Activated CD4-positive, alpha-beta T cell treated with anti-CD3 and anti-CD28 coated beads, Interleukin-2, amount 50 U/mL, for 4 hours (primary cell): ENCODE results near the gene CGB8.
A peak's percentile ranks its signal among the peaks of the same experiment; 100 is the strongest.

Experiments used
- DNase-seq, 2 experiments: peaks; one replicate each; pipeline ENCODE4 v3.0.0-alpha.2; 2020

CGB8 gene

GRCh38 chr19:49004133-49004532 lies 44.8 kb downstream of the CGB8 start:
- DNase-seq, result no peak

GRCh38 chr19:48999481-49000325 lies 49.2 kb downstream of the CGB8 start:
- DNase-seq, result peak; percentile 62 to 65

DNA sequence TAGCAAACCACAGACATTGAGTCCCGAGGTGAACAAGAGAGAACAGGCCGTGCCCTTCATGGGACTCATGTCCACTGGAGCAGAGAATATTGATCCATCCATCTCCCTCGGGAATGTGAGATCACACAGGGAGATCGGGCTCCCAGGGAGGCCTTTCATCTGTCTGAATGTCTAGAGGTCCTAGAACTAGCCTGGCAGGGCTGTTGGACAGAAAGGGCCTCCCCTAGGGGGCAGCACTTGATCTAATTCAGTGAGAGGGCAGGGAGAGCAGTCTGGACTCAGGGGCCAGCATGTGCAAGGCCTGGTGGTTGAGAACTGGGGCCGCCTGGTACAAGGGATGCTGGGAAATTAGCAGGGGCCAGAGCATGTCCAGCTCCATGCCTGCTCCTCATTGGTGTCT lies 50.9 kb downstream of the CGB8 start:
- DNase-seq, result peak; percentile 36 to 41
